HEK293T (cell line): ENCODE results near the gene LYPLAL1.

Experiments used
- ARNT ChIP-seq: fragments of 450-650 bp; IDR thresholded peaks from 2 replicates; pipeline ENCODE4 v1.6.1; 2017; ENCODE audit warnings: mild to moderate bottlenecking
- BHLHE40 ChIP-seq: fragments of 450-650 bp; IDR thresholded peaks from 2 replicates; pipeline ENCODE4 v1.6.1; 2016; ENCODE audit warnings: mild to moderate bottlenecking, moderate library complexity, borderline replicate concordance
- ELF4 ChIP-seq: fragments of 450-650 bp; IDR thresholded peaks from 2 replicates; pipeline ENCODE4 v1.6.1; 2017; ENCODE audit warnings: antibody characterized with exemption
- FOXA1 ChIP-seq: fragments of 450-650 bp; IDR thresholded peaks from 2 replicates; pipeline ENCODE4 v1.6.1; 2016; ENCODE audit warnings: mild to moderate bottlenecking
- FOXM1 ChIP-seq: fragments of 450-650 bp; IDR thresholded peaks from 2 replicates; pipeline ENCODE4 v1.6.1; 2017; ENCODE audit warnings: mild to moderate bottlenecking, borderline replicate concordance
- HDGF ChIP-seq: fragments of 450-650 bp; IDR thresholded peaks from 2 replicates; pipeline ENCODE4 v1.6.1; 2017; ENCODE audit warnings: antibody characterized with exemption, borderline replicate concordance
- NFRKB ChIP-seq: fragments of 450-650 bp; IDR thresholded peaks from 2 replicates; pipeline ENCODE4 v1.6.1; 2016; ENCODE audit warnings: mild to moderate bottlenecking, moderate library complexity
- SP1 ChIP-seq: fragments of 450-650 bp; IDR thresholded peaks from 2 replicates; pipeline ENCODE4 v1.6.1; 2017
- SUZ12 ChIP-seq: fragments of 450-650 bp; IDR thresholded peaks from 2 replicates; pipeline ENCODE4 v1.6.1; 2016; ENCODE audit warnings: mild to moderate bottlenecking
- ZNF384 ChIP-seq: fragments of 450-650 bp; IDR thresholded peaks from 2 replicates; pipeline ENCODE4 v1.6.1; 2016
- TF ChIP-seq, protein P1 (sequence below): fragments of 450-650 bp; IDR thresholded peaks from 2 replicates; pipeline ENCODE4 v1.6.1; 2016

DNA sequence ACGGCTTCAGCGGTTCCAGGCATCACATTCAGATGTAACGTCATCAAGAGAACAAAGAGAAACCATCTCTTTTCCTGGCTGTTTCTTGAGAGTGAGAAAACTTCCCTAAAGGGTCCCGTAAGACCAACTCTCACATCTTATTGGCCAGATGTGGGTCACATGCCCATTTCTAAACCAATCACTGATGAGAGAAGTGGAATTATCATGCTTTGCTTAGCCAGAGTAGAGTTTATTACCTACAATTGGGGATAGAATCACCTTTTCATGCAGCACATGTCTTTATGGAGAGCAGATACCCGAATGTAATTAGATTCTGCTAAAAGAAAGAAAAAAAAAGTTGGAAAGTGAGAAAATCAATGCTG, 54.4 kb downstream of the LYPLAL1 start:
- TF ChIP-seq SUZ12, result no peak
- TF ChIP-seq ELF4, result no peak
- TF ChIP-seq BHLHE40, result no peak
- TF ChIP-seq ZNF384, result no peak
- TF ChIP-seq, protein P1, sequence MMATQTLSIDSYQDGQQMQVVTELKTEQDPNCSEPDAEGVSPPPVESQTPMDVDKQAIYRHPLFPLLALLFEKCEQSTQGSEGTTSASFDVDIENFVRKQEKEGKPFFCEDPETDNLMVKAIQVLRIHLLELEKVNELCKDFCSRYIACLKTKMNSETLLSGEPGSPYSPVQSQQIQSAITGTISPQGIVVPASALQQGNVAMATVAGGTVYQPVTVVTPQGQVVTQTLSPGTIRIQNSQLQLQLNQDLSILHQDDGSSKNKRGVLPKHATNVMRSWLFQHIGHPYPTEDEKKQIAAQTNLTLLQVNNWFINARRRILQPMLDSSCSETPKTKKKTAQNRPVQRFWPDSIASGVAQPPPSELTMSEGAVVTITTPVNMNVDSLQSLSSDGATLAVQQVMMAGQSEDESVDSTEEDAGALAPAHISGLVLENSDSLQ, result no peak
- TF ChIP-seq FOXM1, result no peak
- TF ChIP-seq ARNT, result no peak
- no peak for TF ChIP-seq SP1
- no peak for TF ChIP-seq FOXA1
- no peak for TF ChIP-seq HDGF
- TF ChIP-seq NFRKB, result no peak
